CD4-positive, alpha-beta T cell treated with Interleukin-1 beta for 1 hour (primary cell): ENCODE measurements around the gene CCDC15.
"Not testable (repeated sequence)": the region's sequence is repeated elsewhere in the genome, so short reads cannot be mapped to it uniquely, and the experiment has no call there.

Experiments used
- DNase-seq, 2 donors: peaks; one replicate each; pipeline ENCODE4 v3.0.0-alpha.2; 2020 to 2022

Gene CCDC15

GRCh38 chr11:125001079-125001778 lies 47.2 kb downstream of the CCDC15 start:
- no peak for DNase-seq

GRCh38 chr11:125001849-125002248 lies 47.8 kb downstream of the CCDC15 start:
- DNase-seq, result no peak

GRCh38 chr11:125005491-125005890 lies 51.5 kb downstream of the CCDC15 start:
- no peak for DNase-seq

GRCh38 chr11:125016413-125016812 lies 62.4 kb downstream of the CCDC15 start:
- no peak for DNase-seq

- DNase-seq, result no peak
These were observed 66.3 kb downstream of the CCDC15 start for GRCh38 chr11:125020342-125020741.

- DNase-seq, result no peak
These were observed 68.5 kb downstream of the CCDC15 start for GRCh38 chr11:125022551-125022950.

GRCh38 chr11:125025968-125026367 lies 72.0 kb downstream of the CCDC15 start:
- DNase-seq, result no peak

- DNase-seq, result not testable (repeated sequence)
These were observed 75.4 kb downstream of the CCDC15 start for GRCh38 chr11:125029431-125029830.

- no peak for DNase-seq
These were observed 82.9 kb downstream of the CCDC15 start for GRCh38 chr11:125036933-125037332.

- DNase-seq, result no peak
These were observed 95.3 kb downstream of the CCDC15 start for GRCh38 chr11:125049164-125049792.

GRCh38 chr11:125052047-125052446 lies 98.0 kb downstream of the CCDC15 start:
- DNase-seq, result no peak

- no peak for DNase-seq
These were observed 99.2 kb downstream of the CCDC15 start for GRCh38 chr11:125053167-125053566.

GRCh38 chr11:125055107-125055715 lies 101.2 kb downstream of the CCDC15 start:
- DNase-seq, result no peak

GRCh38 chr11:125056111-125056510 lies 102.1 kb downstream of the CCDC15 start:
- not testable (repeated sequence) for DNase-seq

- DNase-seq, result no peak
These were observed 103.1 kb downstream of the CCDC15 start for GRCh38 chr11:125056931-125057692.

GRCh38 chr11:125057693-125058016 lies 103.7 kb downstream of the CCDC15 start:
- no peak for DNase-seq

GRCh38 chr11:125061281-125061680 lies 107.3 kb downstream of the CCDC15 start:
- no peak for DNase-seq

GRCh38 chr11:125062218-125062930 lies 108.4 kb downstream of the CCDC15 start:
- DNase-seq, result no peak

- DNase-seq, result peak; percentile 52 to 82
These were observed 109.0 kb downstream of the CCDC15 start, which contains the start of gene SLC37A2 for GRCh38 chr11:125062931-125063428. SLC37A2 (plus strand) TSS chr11:125063305; CDS start chr11:125063368, 63 bp downstream.

- DNase-seq, result no peak
These were observed 109.5 kb downstream of the CCDC15 start for GRCh38 chr11:125063429-125064043.

GRCh38 chr11:125064070-125064469 lies 110.1 kb downstream of the CCDC15 start:
- DNase-seq, result no peak

- DNase-seq, result no peak
These were observed 114.4 kb downstream of the CCDC15 start for GRCh38 chr11:125068368-125068767.
